Fibroblast of gingiva (primary cell): Measurements from ENCODE around the gene ZSCAN5B.
"Not testable (repeated sequence)": the region's sequence is repeated elsewhere in the genome, so short reads cannot be mapped to it uniquely, and the experiment has no call there.

Experiments used
- DNase-seq: peaks from one replicate; pipeline ENCODE4 v3.0.0-alpha.2; 2011; ENCODE audit warnings: low read depth

ZSCAN5B gene, protein sequence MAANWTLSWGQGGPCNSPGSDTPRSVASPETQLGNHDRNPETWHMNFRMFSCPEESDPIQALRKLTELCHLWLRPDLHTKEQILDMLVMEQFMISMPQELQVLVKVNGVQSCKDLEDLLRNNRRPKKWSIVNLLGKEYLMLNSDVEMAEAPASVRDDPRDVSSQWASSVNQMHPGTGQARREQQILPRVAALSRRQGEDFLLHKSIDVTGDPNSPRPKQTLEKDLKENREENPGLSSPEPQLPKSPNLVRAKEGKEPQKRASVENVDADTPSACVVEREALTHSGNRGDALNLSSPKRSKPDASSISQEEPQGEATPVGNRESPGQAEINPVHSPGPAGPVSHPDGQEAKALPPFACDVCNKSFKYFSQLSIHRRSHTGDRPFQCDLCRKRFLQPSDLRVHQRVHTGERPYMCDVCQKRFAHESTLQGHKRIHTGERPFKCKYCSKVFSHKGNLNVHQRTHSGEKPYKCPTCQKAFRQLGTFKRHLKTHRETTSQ

GRCh38 chr19:56197646-56198045, at the start of gene ZSCAN5B:
Gene ZSCAN5B, minus strand, starts transcription at chr19:56197783. Its CDS starts 4,731 bp downstream, at chr19:56193052.
- DNase-seq = not testable (repeated sequence)

DNA sequence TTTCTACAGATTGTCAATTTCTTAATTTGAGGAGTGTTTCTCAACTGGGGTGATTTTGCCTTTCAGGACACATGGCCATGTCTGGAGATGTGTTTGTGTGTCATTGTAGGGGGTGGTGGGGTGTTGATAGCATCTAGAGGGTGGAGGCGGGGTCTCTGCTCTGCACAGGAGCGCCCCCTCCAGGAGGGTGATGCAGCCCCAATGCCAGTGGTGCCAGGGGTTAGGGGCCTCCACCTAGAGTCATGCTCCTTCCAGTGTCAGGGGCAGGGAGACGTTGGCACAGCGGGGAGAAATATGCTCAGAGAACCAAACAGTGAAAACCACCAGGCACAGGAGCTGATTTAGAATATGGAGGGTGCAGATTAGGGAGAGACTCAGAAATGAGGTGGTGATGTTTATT, 48.2 kb upstream of the ZSCAN5B start:
- DNase-seq = not testable (repeated sequence)

DNA sequence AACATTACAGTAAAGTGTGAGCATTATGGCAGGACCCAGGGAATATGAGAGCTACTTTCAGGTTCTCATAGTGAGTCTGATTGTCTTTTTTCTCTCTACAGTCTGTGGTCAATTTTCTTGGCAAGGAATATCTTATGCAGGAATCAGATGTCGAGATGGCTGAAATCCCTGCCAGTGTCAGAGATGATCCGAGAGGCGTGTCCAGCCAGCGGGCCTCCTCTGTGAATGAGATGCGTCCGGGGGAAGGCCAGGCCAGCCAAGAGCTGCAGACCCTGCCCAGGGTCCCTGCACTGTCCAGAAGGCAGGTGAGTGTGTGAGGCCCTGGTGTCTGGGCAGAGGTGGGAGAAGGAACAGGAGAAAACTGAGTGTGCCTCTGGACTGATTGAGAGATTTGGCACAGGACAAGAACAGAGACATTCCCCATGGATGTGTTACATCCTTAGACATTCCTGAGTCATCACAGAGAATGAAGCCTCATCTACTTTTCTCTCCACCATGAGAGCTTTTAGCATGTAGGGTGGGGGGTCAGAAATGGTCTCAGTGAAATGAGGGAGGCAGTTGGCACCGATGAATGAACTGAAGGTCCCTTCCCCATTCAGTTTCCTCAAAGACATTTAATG, 47.6 kb upstream of the ZSCAN5B start:
- no peak for DNase-seq

DNA sequence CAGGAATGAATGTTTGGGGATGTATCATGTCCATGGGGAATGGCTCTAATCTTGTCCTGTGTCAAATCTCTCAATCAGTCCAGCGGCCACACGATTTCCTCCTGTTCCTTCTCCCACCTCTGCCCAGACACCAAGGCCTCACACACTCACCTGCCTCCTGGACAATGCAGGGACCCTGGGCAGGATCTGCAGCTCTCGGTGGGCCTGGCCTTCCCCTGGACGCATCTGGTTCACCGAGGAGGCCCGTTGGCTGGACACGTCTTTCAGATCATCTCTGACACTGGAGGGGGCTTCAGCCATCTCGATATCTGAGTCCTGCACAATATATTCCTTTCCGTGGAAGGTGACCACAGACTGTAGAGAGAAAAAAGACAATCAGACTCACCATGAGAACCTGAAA, 25.9 kb upstream of the ZSCAN5B start:
- no peak for DNase-seq

DNA sequence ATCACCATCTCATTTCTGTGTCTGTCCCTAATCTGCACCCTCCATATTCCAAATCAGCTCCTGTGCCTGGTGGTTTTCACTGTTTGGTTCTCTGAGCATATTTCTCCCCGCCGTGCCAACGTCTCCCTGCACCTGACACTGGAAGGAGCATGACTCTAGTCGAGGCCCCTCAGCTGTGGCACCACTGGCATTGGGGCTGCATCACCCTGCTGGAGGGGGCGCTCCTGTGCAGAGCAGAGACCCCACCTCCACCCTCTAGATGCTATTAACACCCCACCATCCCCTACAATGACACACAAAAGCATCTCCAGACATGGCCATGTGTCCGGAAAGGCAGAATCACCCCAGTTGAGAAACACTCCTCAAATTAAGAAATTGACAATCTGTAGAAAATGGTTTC, 25.3 kb upstream of the ZSCAN5B start:
- no peak for DNase-seq

GRCh38 chr19:56221851-56222250, 24.3 kb upstream of the ZSCAN5B start:
- DNase-seq = no peak

GRCh38 chr19:56221442-56221841, 23.9 kb upstream of the ZSCAN5B start:
- DNase-seq = not testable (repeated sequence)

DNA sequence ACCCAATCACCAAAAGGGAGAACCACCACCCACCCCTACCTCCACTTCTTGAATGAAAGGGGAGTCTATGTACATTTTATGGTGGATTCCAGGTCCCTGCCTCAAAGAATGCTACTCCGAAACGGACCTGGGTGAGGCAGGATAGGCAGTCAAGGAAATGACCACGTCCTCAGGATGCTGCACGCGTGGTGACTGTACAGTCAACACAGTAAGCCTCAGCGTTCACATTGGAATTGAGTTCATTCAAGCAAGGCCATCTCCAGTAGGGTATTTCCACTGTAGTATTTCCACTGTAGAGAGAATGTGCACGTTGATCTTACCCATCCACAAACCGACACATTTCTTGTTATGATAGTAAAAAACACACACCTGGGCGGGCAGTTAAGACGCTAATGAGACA, 21.4 kb upstream of the ZSCAN5B start:
- DNase-seq = no peak

DNA sequence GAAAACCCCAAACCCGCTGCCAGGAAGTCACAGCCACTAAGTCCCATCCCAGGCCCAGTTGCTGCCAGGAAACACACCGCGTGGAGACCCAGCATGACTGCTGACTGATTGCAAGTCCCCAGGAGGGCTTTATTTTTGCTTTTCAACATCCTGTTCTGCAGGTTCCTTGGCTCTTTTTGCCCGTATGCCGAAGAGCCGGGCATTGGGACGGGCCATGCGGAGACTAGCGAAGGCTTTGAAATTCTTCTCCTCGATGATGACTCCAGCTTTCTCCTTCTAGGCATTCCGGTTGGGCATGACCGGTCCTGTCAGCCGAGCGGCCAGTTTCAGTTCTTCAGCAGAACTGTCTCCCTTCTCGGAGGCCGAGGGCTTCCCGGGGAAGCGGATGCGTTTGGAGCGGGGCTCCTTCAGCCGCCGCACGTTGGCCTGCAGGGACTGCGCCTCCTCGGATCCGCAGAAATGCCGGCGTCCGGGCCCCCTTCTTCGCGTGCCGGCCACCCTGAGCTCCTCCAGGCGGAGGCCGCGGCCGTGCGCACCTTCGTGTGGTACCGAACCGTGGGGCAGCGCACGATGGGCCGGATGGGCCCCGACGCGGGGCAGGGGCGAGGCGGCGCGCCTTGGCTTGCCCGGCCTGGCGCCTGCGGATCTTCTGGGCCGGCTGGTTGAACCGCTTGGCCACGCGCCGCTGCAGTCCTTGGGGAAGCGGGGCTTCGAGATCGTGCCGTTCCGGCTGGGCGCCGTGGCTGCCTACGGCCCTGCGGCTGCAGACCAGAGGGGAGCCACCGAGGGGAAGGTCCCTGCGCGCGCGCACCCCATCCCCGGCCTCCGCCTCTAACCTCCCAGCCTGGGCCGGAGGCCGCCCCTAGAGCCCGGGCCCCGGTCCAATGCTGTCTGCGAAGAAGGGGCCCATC, 19.7 kb upstream of the ZSCAN5B start:
- peak; percentile 9 for DNase-seq

GRCh38 chr19:56211718-56212117, 14.1 kb upstream of the ZSCAN5B start:
- no peak for DNase-seq

DNA sequence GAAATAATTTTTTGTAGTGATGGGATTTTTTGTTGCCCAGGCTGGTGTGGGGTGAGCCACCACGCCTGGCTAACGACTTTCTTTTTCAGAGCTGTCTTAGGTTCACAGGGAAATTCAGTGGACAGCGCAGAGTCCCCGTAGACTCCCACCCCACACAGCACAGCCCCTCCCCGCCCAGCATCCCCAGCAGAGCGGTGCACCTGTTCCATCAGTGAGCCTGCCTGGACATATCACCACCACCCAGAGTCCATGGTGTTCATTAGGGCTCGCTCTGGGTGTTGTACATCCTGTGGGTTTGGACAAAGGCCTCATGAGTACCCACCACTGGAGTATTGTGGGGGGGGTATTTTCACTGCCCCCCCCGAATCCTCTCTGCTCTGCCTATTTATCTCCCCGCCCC, 12.5 kb upstream of the ZSCAN5B start:
- DNase-seq = not testable (repeated sequence)

DNA sequence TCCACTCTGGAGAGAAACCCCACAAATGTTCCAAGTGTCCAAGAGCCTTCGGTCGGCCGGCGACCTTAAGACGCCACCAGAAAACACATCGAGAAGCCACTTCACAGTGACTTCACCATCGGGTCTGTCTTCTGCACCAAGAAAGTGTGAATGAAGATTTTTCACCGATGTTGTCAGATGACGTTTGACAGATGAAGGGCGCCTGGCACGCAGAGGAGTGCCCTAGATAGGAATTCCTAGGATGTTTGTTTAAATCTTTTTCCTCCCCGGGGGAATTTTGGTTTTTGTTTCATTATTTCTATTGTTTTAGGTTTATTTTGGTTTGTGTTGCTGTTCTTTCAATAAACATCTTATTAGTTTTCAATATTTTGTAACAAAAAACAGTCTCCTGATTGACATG, 11.5 kb upstream of the ZSCAN5B start:
- DNase-seq = no peak

DNA sequence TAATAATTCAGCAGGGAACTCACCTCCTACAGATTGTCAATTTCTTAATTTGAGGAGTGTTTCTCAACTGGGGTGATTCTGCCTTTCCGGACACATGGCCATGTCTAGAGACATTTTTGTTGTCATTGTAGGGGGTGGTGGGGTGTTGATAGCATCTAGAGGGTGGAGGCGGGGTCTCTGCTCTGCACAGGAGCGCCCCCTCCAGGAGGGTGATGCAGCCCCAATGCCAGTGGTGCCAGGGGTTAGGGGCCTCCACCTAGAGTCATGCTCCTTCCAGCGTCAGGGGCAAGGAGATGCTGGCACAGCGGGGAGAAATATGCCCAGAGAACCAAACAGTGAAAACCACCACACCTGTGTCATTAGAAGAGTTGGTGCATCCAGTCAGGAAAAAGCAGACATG, 10.0 kb upstream of the ZSCAN5B start:
- not testable (repeated sequence) for DNase-seq

GRCh38 chr19:56201973-56202372, 4.4 kb upstream of the ZSCAN5B start, which contains the start of gene ZSCAN5C:
Gene ZSCAN5C, plus strand, starts transcription at chr19:56202273. Its CDS starts 3,641 bp downstream, at chr19:56205914.
- no peak for DNase-seq

GRCh38 chr19:56199687-56200086, 2.1 kb upstream of the ZSCAN5B start:
- DNase-seq = no peak

- DNase-seq = no peak
Measured at GRCh38 chr19:56193981-56194640, 3.5 kb downstream of the ZSCAN5B start.

- no peak for DNase-seq
Measured at GRCh38 chr19:56191711-56192110, 5.9 kb downstream of the ZSCAN5B start.

- no peak for DNase-seq
Measured at GRCh38 chr19:56191115-56191514, 6.5 kb downstream of the ZSCAN5B start.

DNA sequence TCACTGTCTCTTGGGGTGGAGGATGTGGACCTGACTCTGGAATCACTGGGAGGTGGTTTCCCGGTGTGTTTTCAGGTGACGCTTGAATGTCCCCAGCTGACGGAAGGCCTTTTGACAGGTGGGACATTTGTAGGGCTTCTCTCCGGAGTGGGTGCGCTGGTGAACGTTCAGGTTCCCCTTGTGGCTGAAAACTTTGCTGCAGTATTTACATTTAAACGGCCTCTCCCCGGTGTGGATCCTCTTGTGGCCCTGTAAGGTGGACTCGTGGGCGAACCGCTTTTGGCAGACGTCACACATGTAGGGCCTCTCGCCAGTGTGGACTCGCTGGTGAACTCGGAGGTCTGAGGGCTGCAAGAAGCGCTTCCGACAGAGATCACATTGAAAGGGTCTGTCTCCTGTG, 7.8 kb downstream of the ZSCAN5B start:
- DNase-seq = no peak

GRCh38 chr19:56177564-56178243, 19.9 kb downstream of the ZSCAN5B start:
- no peak for DNase-seq

GRCh38 chr19:56176881-56177280, 20.7 kb downstream of the ZSCAN5B start:
- no peak for DNase-seq
